Neuronal stem cell (in vitro differentiated cells): ENCODE measurements around the gene MYLIP.

Source experiments
- DNase-seq: peaks from one replicate; pipeline ENCODE4 v3.0.0-alpha.2; 2013; ENCODE audit warnings: low spot score
- H2AFZ ChIP-seq: one replicate; pipeline ENCODE4 v1.6.1; 2013; ENCODE audit warnings: mild to moderate bottlenecking, low read length, inconsistent platforms
- H2AK5ac ChIP-seq: 2 replicates; pipeline ENCODE4 v1.6.1; 2013; ENCODE audit warnings: low read depth, mild to moderate bottlenecking, inconsistent platforms, low read length, moderate library complexity, mixed read lengths
- H2BK120ac ChIP-seq: 2 replicates; pipeline ENCODE4 v1.6.1; 2013; ENCODE audit warnings: low read depth, mild to moderate bottlenecking, inconsistent platforms, low read length, moderate library complexity, mixed read lengths
- H2BK12ac ChIP-seq: one replicate; pipeline ENCODE4 v1.6.1; 2013; ENCODE audit warnings: low read length, inconsistent platforms
- H2BK15ac ChIP-seq: 2 replicates; pipeline ENCODE4 v1.6.1; 2013; ENCODE audit warnings: mild to moderate bottlenecking, low read length, inconsistent platforms, mixed read lengths
- H2BK5ac ChIP-seq: one replicate; pipeline ENCODE4 v1.6.1; 2013; ENCODE audit warnings: inconsistent platforms, mild to moderate bottlenecking, low read length, moderate library complexity
- H3K14ac ChIP-seq: one replicate; pipeline ENCODE4 v1.6.1; 2013; ENCODE audit warnings: low read length, inconsistent platforms
- H3K18ac ChIP-seq: 2 replicates; pipeline ENCODE4 v1.6.1; 2013; ENCODE audit warnings: low read length, inconsistent platforms
- H3K23ac ChIP-seq: 2 replicates; pipeline ENCODE4 v1.6.1; 2013; ENCODE audit warnings: low read depth, mild to moderate bottlenecking, mixed read lengths, low read length, inconsistent platforms; ENCODE audit not compliant: poor library complexity
- H3K27ac ChIP-seq: replicated peaks from 3 replicates; pipeline ENCODE4 v1.5.1; 2013; ENCODE audit warnings: low read length, inconsistent platforms
- H3K27me3 ChIP-seq, 3 experiments: 2 replicates each; pipeline ENCODE4 v1.6.1; 2013; ENCODE audit warnings: low read length in 3 of 3, mild to moderate bottlenecking in 2 of 3, inconsistent platforms in 1 of 3, low read depth in 1 of 3, mixed read lengths in 1 of 3, moderate library complexity in 1 of 3; ENCODE audit not compliant: control insufficient read depth in 3 of 3, insufficient read depth in 3 of 3
- H3K36me3 ChIP-seq, 2 donors: replicated peaks in 1 of 2; 2 replicates each; pipeline ENCODE4 v1.6.1; 2013; ENCODE audit warnings: low read length in 2 of 2; ENCODE audit not compliant: control insufficient read depth in 2 of 2, insufficient read depth in 2 of 2
- H3K4ac ChIP-seq: 2 replicates; pipeline ENCODE4 v1.6.1; 2013; ENCODE audit warnings: inconsistent platforms, mild to moderate bottlenecking, low read length, moderate library complexity
- H3K4me1 ChIP-seq, 2 donors: 1 replicate in 1 of 2; 2 replicates in 1 of 2; pipeline ENCODE4 v1.6.1; 2013; ENCODE audit warnings: low read length in 2 of 2, low read depth in 1 of 2; ENCODE audit not compliant: control insufficient read depth in 2 of 2, insufficient read depth in 1 of 2
- H3K4me2 ChIP-seq: one replicate; pipeline ENCODE4 v1.6.1; 2013; ENCODE audit warnings: mild to moderate bottlenecking, low read length, inconsistent platforms; ENCODE audit not compliant: insufficient read depth, poor library complexity, severe bottlenecking
- H3K4me3 ChIP-seq, 2 donors: 2 replicates each; pipeline ENCODE4 v1.5.1; 2013; ENCODE audit warnings: low read length in 2 of 2, mild to moderate bottlenecking in 2 of 2, inconsistent platforms in 1 of 2, moderate library complexity in 1 of 2
- H3K79me1 ChIP-seq: one replicate; pipeline ENCODE4 v1.6.1; 2013; ENCODE audit warnings: low read depth, mild to moderate bottlenecking, inconsistent platforms, low read length, moderate library complexity
- H3K9ac ChIP-seq: one replicate; pipeline ENCODE4 v1.6.1; 2013; ENCODE audit warnings: mild to moderate bottlenecking, low read depth, low read length, inconsistent platforms; ENCODE audit not compliant: poor library complexity
- H3K9me3 ChIP-seq, 2 donors: replicated peaks in 1 of 2; 2 replicates each; pipeline versions ENCODE3 to v1.6.1; 2013; ENCODE audit warnings: low read length in 2 of 2, mild to moderate bottlenecking in 2 of 2, inconsistent platforms in 1 of 2, low read depth in 1 of 2, mixed read lengths in 1 of 2, moderate library complexity in 1 of 2; ENCODE audit not compliant: control insufficient read depth in 2 of 2, insufficient read depth in 1 of 2
- H4K8ac ChIP-seq: one replicate; pipeline ENCODE4 v1.6.1; 2013; ENCODE audit warnings: low read depth, mild to moderate bottlenecking, inconsistent platforms, low read length, moderate library complexity
- H4K91ac ChIP-seq: one replicate; pipeline ENCODE4 v1.6.1; 2013; ENCODE audit warnings: low read length, low read depth, mild to moderate bottlenecking, inconsistent platforms; ENCODE audit not compliant: poor library complexity
- WGBS, 2 donors: extraction: QIAGEN DNeasy Blood & Tissue Kit; methylation state at CpG; one replicate each; pipeline ENCODE4 v1.1.7; 2013; ENCODE audit warnings: missing lambda C conversion rate in 2 of 2, mixed read lengths in 1 of 2; ENCODE audit not compliant: insufficient read length in 2 of 2, insufficient replicate concordance in 1 of 2; ENCODE audit errors: extremely low coverage in 2 of 2; 5-methylcytosine and 5-hydroxymethylcytosine counted together

Gene MYLIP

DNA sequence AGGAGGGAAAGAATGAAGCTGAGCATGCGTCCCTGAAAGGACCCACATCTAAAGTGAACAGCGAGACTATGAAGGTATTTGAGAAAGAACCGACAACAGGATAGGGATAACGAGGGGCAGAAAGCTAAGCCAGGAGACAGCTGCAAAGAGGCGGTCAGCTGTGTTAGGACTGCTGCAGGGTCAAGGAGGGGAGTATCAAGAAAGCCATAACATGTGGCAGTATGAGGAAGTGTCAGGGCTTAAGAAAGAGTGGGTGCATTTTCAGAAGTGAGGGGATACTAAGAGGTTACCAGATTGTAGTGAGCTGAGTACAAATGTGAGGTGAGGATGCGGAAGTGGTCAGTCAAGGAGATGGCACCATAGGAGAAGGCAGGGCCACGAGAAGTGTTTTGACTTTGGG is 21.2 kb downstream of the MYLIP start:
- Histone ChIP-seq H4K8ac (no peak overlapping the region), H2BK120ac (no peak overlapping the region), H4K91ac (no peak overlapping the region), H2AK5ac (no peak overlapping the region), H2BK15ac (no peak overlapping the region), H3K4ac (no peak overlapping the region), H3K9ac (no peak overlapping the region), H2AFZ (no peak overlapping the region), H3K27ac (no peak overlapping the region), H3K9me3 (no peaks in the 10 kb centered on the region), H3K4me1 (no peaks in the 10 kb centered on the region), H3K23ac (no peak overlapping the region), H3K14ac (no peak overlapping the region), H2BK5ac (no peak overlapping the region), H3K79me1 (no peaks in the 10 kb centered on the region), H3K4me3 (no peak overlapping the region), H3K18ac (no peak overlapping the region), H2BK12ac (no peak overlapping the region), H3K36me3 (peaks cover 6 to 18% of the 10 kb centered on the region in 2 donors), H3K27me3 (no peaks in the 10 kb centered on the region), H3K4me2 (no peak overlapping the region)
- WGBS, 2 donors = no CpG with 5 or more reads among the region's 7 CpGs
- no peak for DNase-seq

DNA sequence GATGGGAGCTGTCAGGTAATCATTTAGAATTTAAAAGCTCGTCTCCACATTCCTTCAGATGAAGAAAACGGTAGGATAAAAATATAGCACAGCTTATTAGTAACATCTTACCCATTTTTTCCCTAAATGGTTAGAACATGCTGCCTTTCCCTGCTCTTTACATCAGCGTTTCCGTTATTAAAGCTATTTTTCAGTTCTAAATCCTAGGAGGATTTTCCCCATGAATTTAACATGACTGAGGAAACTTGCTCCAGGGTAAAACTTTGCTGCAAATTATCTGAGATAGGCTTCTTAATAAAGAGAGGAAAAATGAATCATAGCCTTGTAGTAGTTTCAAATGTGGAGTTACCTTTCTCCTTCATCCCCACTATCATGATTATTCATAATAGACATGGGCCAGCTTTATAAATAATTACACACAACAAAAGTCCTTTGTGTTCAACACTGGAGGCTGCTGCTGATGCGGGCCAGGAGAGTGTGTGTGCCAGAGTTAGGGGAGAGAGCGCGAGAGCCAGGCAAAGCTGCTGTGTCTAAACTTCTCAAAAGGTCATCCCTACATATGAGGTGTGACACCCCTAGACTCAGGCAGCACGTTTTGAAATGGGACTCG is 24.4 kb downstream of the MYLIP start:
- no peak overlapping the region for H3K4me2 ChIP-seq
- H3K9me3 ChIP-seq = no peaks in the 10 kb centered on the region
- H2BK120ac ChIP-seq = no peak overlapping the region
- no peak overlapping the region for H3K14ac ChIP-seq
- no CpG with 5 or more reads among the region's 9 CpGs for WGBS, 2 donors
- H2BK5ac ChIP-seq = no peak overlapping the region
- peak overlapping the region; percentile 67 for H3K18ac ChIP-seq
- peaks cover 0 to 3% of the 10 kb centered on the region in 2 donors for H3K4me1 ChIP-seq
- H4K91ac ChIP-seq = no peak overlapping the region
- no peaks in the 10 kb centered on the region for H3K79me1 ChIP-seq
- H2AK5ac ChIP-seq = no peak overlapping the region
- H3K27ac ChIP-seq = no peak overlapping the region
- no peaks in the 10 kb centered on the region for H3K27me3 ChIP-seq
- no peak overlapping the region for H2BK15ac ChIP-seq
- H3K4ac ChIP-seq = no peak overlapping the region
- H4K8ac ChIP-seq = no peak overlapping the region
- no peaks in the 10 kb centered on the region for H3K36me3 ChIP-seq
- no peak overlapping the region for H2AFZ ChIP-seq
- H3K4me3 ChIP-seq = no peak overlapping the region
- peak overlapping the region; percentile 25 for H3K9ac ChIP-seq
- DNase-seq = no peak
- H3K23ac ChIP-seq = no peak overlapping the region
- H2BK12ac ChIP-seq = no peak overlapping the region

DNA sequence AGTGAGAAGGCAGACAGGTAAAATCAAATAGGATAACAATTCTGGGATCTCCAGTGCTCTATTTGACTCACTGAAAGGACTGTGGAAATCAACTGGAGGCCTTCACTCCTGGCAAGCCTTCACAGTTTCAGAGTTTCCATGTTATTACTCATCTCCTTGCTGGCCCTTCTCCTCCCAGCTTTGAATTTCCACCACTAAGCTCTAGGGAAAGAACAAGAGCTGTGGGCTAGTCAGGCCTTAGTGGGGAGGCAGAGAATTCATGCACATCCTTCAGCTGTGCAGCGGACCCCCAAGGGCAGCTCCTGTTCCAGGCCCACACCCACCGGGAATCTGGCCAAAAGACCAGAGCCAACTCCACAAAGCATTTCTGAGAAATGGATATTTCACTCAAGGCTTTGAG is 26.0 kb downstream of the MYLIP start:
- WGBS, 2 donors = no CpG with 5 or more reads among the region's 2 CpGs
- Histone ChIP-seq H3K27me3 (no peaks in the 10 kb centered on the region), H3K23ac (no peak overlapping the region), H3K9ac (no peak overlapping the region), H2BK120ac (no peak overlapping the region), H3K4me1 (peaks cover 0 to 3% of the 10 kb centered on the region in 2 donors), H3K9me3 (no peaks in the 10 kb centered on the region), H3K4me2 (no peak overlapping the region), H3K79me1 (no peaks in the 10 kb centered on the region), H3K4ac (no peak overlapping the region), H3K4me3 (no peak overlapping the region), H3K27ac (no peak overlapping the region), H2BK15ac (no peak overlapping the region), H3K14ac (no peak overlapping the region), H2AFZ (no peak overlapping the region), H2AK5ac (no peak overlapping the region), H3K18ac (no peak overlapping the region), H4K91ac (no peak overlapping the region), H3K36me3 (no peaks in the 10 kb centered on the region), H2BK5ac (no peak overlapping the region), H4K8ac (no peak overlapping the region), H2BK12ac (no peak overlapping the region)
- no peak for DNase-seq

DNA sequence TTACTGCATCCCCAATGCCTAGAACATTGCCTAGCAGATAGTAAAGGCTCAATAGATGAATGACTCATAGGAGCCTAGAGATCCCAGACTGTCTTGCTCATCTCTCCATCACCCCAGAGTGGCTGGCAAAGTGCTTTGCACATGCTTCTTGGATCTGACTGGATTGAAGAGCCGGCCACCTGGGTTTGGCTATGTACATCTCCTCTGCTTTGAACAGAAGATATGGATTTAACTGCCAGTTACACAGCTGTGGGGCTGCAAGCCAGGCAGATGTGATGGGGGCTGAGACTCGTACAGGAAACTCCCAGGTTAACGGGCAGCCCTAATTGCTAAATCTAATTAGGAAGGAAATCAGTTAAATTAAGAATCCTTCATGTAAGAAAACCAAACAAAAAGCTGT is 28.6 kb downstream of the MYLIP start:
- no peak overlapping the region for H3K14ac ChIP-seq
- H3K18ac ChIP-seq = no peak overlapping the region
- no peak overlapping the region for H2BK5ac ChIP-seq
- H3K4me3 ChIP-seq = no peak overlapping the region
- H3K36me3 ChIP-seq = no peaks in the 10 kb centered on the region
- H3K4me1 ChIP-seq = peaks cover 0 to 3% of the 10 kb centered on the region in 2 donors
- no peak overlapping the region for H2AK5ac ChIP-seq
- no peaks in the 10 kb centered on the region for H3K27me3 ChIP-seq
- no peak overlapping the region for H2BK15ac ChIP-seq
- no peaks in the 10 kb centered on the region for H3K9me3 ChIP-seq
- H2BK12ac ChIP-seq = no peak overlapping the region
- no peak overlapping the region for H3K9ac ChIP-seq
- H3K4ac ChIP-seq = no peak overlapping the region
- H2AFZ ChIP-seq = no peak overlapping the region
- no peak overlapping the region for H3K4me2 ChIP-seq
- DNase-seq = no peak
- H3K27ac ChIP-seq = no peak overlapping the region
- WGBS, 2 donors = no CpG with 5 or more reads among the region's 3 CpGs
- no peak overlapping the region for H4K91ac ChIP-seq
- H3K23ac ChIP-seq = no peak overlapping the region
- H3K79me1 ChIP-seq = no peaks in the 10 kb centered on the region
- no peak overlapping the region for H2BK120ac ChIP-seq
- no peak overlapping the region for H4K8ac ChIP-seq
